Measurements from ENCODE around the gene FILIP1L.

The FILIP1L gene

DNA sequence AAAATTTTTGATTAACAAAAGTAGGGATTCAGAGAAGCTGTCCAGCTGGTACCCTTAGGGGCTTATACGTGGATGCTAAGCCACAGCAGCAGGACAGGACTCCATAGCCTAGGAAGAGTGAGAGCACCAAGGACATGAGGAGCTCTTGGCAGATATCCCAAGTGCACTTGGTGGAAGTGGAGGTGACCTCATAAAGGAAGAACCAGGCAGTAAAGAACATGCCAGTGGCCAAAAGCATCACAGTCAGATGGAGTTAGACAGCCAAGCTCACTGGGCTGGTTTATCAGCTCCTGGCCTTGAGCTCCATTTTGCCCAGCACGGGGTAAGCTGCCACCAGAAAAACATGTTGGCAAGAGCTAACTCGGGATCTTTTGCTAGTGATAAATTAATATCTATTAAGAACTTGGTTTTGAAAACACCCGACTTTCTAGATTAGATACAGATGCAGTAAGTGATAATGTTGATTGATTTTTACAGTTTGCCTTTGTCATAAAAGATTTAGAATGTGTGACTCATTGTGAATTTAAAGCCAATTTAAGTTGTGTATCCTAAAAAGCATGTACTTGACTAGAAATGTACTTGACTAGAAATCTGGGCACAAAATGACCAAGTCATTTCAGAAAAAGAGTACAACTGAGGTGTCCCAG is 188.6 kb downstream of the FILIP1L start:
- DNase-seq (ENCODE audit: low read depth, low spot score), result no peak

DNA sequence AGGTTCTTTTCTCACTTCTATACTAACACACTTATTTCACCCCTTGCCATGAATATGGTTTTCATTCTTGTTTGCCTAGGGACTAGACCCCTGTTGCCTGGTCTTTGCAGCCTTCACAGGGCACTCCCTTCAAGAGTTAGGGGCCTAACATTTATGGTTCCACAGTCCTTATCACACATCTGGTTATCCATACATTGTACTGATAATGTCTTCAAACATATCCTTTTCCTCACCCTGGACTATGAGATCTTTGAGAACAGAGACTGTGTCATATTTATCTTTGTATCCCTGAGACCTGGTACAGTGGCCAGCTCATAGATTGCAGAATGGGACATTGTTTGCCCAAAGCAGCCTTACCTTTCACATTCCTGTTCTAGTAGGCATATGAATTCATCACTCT is 190.4 kb downstream of the FILIP1L start:
- DNase-seq (ENCODE audit: low read depth, low spot score), result no peak

DNA sequence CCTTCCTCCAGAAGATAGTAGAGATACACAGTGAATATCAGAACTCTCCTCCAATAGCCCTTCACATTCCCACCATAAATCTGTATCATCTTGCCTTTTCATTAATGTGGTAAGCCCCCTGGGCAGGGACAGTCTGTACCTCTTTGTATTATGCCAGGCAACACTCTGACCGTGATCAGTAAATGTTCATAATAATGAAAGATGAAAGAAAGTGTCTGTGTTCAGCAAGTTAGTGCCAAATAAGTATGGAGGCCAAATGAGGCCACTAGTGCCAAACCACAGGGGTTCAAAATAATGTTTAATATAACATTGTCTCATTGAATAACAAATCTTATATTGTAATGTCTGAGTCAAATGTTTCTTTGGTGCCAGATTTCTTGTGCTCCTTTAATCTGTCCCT is 192.3 kb downstream of the FILIP1L start:
- DNase-seq (ENCODE audit: low read depth, low spot score), result no peak

DNA sequence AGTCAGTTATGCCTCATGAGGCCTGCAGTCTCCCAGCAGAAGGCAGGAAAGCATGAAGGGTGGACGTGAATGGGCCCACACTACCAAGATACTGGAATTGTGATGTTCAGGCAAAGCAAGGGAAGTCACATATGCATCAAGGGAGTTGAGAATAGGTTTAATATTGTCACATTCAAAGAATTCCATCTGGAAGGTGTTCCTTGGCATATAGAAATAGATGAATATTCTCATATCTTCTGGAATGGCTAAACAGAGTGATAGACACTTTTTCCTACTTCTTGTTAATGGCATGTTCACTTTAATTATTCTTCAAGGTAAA is 193.0 kb downstream of the FILIP1L start:
- DNase-seq (ENCODE audit: low read depth, low spot score), result no peak

GRCh38 chr3:99920481-99921376 is 193.6 kb downstream of the FILIP1L start:
- DNase-seq (ENCODE audit: low read depth, low spot score), result no peak

- no peak for DNase-seq (ENCODE audit: low read depth, low spot score)
Measured at GRCh38 chr3:99919694-99920093, 194.6 kb downstream of the FILIP1L start.

DNA sequence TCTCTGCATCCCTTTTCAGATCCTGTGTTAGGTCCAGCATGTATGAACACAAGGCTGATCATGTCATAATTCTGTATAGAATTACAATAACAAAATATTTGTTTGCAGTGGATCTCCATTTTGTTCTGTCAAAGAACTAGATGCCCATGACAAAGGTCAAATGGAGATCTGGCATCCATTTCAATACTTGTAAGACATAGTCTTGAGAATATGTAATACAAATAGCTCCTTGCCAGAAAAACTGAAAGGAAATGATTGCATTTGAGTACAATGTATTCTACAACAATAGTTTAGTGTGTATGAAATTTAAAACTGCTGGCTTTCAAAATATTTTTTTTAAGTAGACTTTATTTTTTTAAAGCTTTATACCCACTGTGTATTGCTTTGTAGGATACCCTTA is 195.6 kb downstream of the FILIP1L start:
- DNase-seq (ENCODE audit: low read depth, low spot score), result no peak

- DNase-seq (ENCODE audit: low read depth, low spot score), result no peak
Measured at GRCh38 chr3:99915906-99916432, 198.3 kb downstream of the FILIP1L start.

DNA sequence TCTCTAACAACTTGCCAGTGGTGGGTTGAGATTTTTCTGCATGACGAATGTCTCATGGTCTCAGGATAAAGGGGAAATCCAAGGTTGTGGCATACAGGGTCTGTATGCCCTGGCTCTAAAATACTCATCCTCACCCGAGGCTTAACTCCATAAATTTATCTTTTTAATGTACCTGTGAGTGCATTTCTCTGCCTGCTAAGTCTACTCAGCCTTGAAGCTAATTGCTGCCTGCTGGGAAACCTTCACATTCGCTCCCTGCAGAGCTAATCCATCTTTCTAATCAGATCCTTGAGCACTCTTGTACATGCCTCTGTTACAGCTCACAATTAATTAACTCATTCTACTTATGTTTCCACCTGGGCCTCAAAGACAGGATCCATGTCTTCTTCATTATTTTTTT is 202.9 kb downstream of the FILIP1L start:
- DNase-seq (ENCODE audit: low read depth, low spot score), result no peak

DNA sequence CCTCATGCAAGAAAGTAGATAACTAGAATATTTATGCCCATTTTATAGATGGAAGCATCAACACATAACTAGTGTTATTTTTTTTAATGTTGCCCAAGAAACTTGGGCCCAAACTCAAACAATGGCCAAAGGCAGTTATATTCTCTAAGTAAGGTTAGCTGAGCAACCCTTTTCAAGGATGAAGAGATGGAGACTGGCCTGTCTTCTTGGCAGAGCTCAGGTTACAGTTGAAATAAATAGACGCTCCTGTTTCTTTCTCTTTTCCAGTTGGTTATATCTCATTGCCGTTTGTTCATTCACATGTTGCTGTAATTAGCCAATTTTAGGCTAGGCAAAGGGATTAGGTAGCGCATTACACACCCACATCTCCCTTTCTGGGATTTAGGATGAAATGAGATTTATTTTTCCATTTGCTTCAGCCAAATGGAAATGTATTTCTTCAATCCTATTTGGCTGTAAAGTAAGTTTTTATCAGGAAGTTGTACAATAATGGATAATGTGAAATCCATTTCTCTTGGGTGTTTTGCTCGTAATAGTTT is 203.5 kb downstream of the FILIP1L start:
- DNase-seq (ENCODE audit: low read depth, low spot score), result no peak

DNA sequence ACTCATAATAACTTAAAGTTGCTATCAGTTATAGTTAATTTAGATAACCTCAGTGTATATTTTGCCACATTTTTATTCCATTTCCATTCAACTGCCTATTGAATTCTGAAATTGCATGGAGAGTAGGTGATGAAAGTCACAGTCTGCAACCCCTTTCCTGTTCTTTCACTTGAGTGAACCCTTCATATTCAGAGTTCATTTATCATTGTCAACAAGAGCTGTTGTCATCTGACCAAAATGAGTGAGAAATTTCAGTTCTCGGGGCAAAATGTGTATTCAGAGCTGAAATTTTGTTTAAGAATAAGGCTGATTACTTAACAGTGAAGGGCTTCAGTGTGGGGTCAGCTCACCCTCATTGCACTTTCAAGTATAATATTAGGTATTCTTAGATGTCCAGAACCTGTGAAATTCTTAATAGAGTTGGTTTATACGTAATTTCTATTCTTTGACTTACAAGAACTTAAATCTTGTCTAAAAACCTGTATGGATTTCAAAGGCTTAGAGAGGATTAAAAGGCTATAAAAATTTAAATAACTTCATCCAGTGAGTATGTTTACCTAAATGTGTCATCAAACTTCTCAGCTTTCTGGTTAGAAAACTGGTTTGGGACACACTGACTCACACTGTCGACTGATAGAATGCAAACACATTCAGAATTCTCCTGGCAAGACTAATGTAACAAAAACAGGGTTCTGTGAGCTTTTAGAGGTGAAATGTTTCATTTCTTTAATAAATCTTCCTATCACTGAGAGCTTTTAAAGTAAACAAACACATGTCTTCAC is 204.4 kb downstream of the FILIP1L start:
- peak; percentile 17 for DNase-seq (ENCODE audit: low read depth, low spot score)

GRCh38 chr3:99907959-99908544 is 206.2 kb downstream of the FILIP1L start:
- no peak for DNase-seq (ENCODE audit: low read depth, low spot score)

DNA sequence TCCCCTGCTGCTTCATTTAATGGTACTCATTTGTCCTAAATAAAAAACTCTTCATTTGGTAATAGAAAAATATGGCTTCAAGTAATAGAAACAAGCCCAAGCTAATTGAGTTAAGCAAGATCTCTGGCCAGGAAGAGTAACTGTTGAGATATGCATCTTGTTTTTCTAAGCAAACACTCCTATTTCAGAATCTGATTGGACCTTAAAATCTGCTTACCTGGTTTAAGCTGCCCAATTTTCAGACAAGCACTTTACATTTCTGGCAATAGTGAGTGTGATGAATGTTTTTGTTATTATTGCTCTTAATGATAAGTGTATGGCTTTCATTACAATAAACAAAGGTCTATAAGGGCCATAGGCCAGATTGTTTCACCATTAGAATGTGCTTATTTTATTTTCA is 210.4 kb downstream of the FILIP1L start:
- DNase-seq (ENCODE audit: low read depth, low spot score), result no peak

DNA sequence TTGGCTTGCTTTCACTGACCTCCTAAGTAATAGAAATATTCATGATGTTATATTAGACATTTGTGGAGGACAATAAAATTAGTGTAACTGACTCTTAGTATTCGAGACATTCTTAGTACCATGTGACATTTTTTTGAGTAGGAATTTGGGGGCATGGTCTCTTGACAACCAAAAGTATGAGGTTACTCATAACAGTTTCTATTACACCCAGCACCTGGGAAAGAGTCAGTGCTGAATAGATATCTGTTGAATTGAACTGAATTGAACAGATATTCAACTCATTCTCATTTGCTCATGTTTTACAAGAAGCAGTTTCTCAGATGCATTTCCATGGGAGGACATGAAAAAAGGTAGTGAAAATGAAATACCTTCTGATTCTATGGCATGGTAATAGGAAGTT is 212.2 kb downstream of the FILIP1L start:
- no peak for DNase-seq (ENCODE audit: low read depth, low spot score)

DNA sequence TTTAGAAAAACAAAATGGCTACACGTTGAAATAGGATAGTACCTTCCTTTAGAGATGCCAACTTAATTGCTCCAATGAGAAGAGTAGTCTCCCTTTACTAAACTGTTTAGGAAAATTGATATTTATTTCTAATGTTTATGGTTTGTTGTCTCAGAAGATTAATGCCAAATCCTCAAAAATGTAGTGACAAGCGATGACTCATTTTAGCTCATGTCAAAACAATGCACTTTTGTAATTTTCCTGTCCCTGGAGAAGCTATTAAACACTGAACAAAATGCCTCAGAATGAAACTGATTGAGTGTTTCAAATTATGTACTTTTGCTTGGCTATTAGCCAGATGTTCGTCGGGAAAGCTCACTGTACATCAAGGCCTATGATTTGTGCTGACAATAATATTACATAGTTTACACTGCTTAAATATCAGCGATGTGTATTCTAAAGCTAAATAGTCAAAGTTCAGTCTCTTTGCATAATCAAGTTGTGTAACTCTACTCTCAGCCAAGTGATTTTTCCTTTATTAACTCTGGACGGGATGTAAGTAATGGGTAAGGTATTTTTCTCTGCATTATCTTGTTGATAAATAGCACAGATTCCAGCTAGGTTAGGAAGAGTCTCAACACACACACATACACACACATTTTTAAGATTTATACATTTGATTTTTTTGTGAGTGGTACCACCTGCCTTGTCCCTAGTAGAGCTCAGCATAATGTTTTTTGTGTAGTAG is 212.9 kb downstream of the FILIP1L start:
- peak; percentile 25 for DNase-seq (ENCODE audit: low read depth, low spot score)

GRCh38 chr3:99900248-99900647 is 214.1 kb downstream of the FILIP1L start:
- no peak for DNase-seq (ENCODE audit: low read depth, low spot score)

DNA sequence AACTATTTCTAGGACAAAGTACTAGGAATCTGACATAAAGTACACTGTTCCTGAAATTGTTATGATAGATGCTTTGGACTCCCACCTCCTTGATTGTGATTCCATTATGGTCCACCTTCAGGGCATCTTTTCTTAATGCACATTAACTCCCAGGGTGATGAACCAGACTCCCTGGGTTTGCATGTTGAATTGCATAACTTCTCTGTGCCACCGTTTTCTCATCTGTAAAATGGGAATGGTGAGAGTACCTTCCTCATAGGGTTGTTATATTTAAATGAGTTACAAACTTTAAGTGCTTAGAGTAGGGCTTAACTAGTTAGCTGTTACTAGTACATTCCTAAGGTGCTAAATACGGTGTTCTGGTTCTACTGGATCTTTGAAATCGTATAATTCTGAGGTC is 214.7 kb downstream of the FILIP1L start:
- no peak for DNase-seq (ENCODE audit: low read depth, low spot score)

- DNase-seq (ENCODE audit: low read depth, low spot score), result no peak
Measured at GRCh38 chr3:99896482-99896881, 217.8 kb downstream of the FILIP1L start.

DNA sequence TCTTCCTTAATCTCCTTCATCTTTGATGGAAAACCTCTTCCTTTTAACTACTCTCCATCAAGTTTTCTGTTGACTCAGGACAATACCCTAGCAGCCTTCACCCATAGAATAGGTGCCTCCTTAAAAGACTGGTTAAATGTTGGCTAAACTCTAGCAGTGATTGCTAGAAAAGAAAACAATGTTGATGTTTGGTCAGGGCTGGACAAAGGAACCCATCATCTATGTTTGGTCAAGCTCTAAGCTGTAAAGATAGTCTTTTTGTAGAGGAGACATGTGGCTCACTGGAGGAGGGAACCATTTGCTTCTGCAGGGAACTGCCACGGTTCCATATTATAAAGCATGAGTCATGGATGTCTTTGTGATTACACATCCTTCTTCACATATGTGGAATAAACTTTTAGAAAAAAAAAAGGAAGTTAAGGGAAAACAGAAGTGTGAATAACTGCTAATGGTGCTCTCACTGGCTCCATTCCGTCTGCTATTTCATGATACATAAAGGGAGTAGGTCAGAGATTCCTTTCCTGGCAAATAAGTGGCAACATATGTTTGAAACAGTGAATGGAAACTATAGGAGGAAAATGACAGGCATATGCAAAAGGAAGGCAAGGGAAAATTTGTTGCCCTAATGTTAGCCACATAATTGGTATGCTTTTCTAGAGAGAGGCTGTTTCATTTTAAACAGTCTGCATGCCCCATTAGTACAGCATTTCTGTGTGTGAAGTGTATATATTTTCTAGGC is 218.4 kb downstream of the FILIP1L start:
- no peak for DNase-seq (ENCODE audit: low read depth, low spot score)

DNA sequence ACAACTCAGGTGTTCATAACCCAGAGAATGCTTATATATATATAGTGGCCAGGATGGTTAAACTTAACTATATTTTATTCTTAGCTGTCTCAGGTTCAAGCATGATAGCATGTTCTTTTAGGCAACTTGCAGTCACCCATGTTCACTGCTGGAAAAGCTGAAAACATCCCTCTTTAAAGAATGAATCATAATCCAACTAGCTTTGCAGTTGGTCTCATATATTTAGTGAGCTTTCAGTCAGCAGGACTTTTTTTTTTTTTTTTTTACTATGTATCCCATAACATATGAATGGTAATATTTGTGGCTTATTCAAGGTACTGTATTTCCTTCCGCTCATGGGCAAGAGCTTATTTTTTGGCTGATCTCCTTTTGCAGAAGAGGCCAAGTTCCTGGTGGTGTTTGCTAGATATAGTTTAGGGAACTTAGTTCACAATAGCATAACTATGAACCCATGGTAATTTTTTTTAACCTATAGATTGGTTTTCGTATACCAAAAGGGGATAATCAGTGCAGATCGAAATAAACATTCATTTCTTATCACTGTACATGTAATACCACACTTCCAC is 219.1 kb downstream of the FILIP1L start:
- no peak for DNase-seq (ENCODE audit: low read depth, low spot score)
